Stimulated activated naive CD8-positive, alpha-beta T cell treated with anti-CD3 and anti-CD28 coated beads, Interleukin-15, Interleukin-2, amounts not matched to agents 100 U/mL and 50 U/mL, for 24 hours (primary cell): ENCODE measurements around the gene HAUS7.
A peak's percentile ranks its signal among the peaks of the same experiment; 100 is the strongest.

ENCODE experiments used
- ATAC-seq: fragments of 150-1000 bp; cut with Tn5 transposase; one replicate; pipeline ENCODE4 v1.10.0; 2021
- DNase-seq: peaks from one replicate; pipeline ENCODE4 v3.0.0; 2021

The HAUS7 gene

GRCh38 chrX:153470411-153471363 is at the start of gene HAUS7:
HAUS7 (minus strand) TSS chrX:153470576; CDS start chrX:153470557, 19 bp downstream.
- DNase-seq (peak; percentile 86), ATAC-seq (peak; percentile 87)

- DNase-seq (no peak), ATAC-seq (no peak)
Measured at GRCh38 chrX:153519569-153520286, 49.4 kb upstream of the HAUS7 start.

- DNase-seq = no peak
- no peak for ATAC-seq
Measured at GRCh38 chrX:153517946-153518834, 47.8 kb upstream of the HAUS7 start.

- ATAC-seq (no peak), DNase-seq (no peak)
Measured at GRCh38 chrX:153517423-153517822, 47.0 kb upstream of the HAUS7 start, which contains the start of gene ATP2B3. ATP2B3 (plus strand) TSS chrX:153517642; CDS start chrX:153536248, 18,606 bp downstream.

GRCh38 chrX:153516073-153516472 is 45.7 kb upstream of the HAUS7 start:
- DNase-seq = no peak
- no peak for ATAC-seq

GRCh38 chrX:153515435-153515834 is 45.1 kb upstream of the HAUS7 start:
- no peak for DNase-seq
- no peak for ATAC-seq

GRCh38 chrX:153514259-153514658 is 43.9 kb upstream of the HAUS7 start:
- ATAC-seq (no peak), DNase-seq (no peak)

- ATAC-seq (no peak), DNase-seq (no peak)
Measured at GRCh38 chrX:153513265-153513664, 42.9 kb upstream of the HAUS7 start.

GRCh38 chrX:153512501-153512893 is 42.1 kb upstream of the HAUS7 start:
- DNase-seq (no peak), ATAC-seq (no peak)

GRCh38 chrX:153511784-153512500 is 41.6 kb upstream of the HAUS7 start:
- DNase-seq (no peak), ATAC-seq (no peak)

GRCh38 chrX:153510383-153510782 is 40.0 kb upstream of the HAUS7 start:
- no peak for ATAC-seq
- DNase-seq = no peak

- ATAC-seq = no peak
Measured at GRCh38 chrX:153509592-153509991, 39.2 kb upstream of the HAUS7 start.

GRCh38 chrX:153507484-153508178 is 37.3 kb upstream of the HAUS7 start:
- ATAC-seq = peak; percentile 98

More at GRCh38 chrX:153509592-153509991, 39.2 kb upstream of the HAUS7 start:
- DNase-seq = no peak

GRCh38 chrX:153505361-153505760 is 35.0 kb upstream of the HAUS7 start:
- DNase-seq (no peak), ATAC-seq (no peak)

More at GRCh38 chrX:153507484-153508178, 37.3 kb upstream of the HAUS7 start:
- peak; percentile 85 for DNase-seq

GRCh38 chrX:153504445-153505016 is 34.2 kb upstream of the HAUS7 start:
- ATAC-seq (no peak), DNase-seq (no peak)

- no peak for ATAC-seq
- DNase-seq = no peak
Measured at GRCh38 chrX:153502796-153503195, 32.4 kb upstream of the HAUS7 start.

GRCh38 chrX:153502131-153502530 is 31.8 kb upstream of the HAUS7 start:
- ATAC-seq = no peak

GRCh38 chrX:153501530-153501929 is 31.2 kb upstream of the HAUS7 start:
- ATAC-seq (no peak), DNase-seq (no peak)

More at GRCh38 chrX:153502131-153502530, 31.8 kb upstream of the HAUS7 start:
- DNase-seq = no peak

- no peak for DNase-seq
- no peak for ATAC-seq
Measured at GRCh38 chrX:153500676-153501280, 30.4 kb upstream of the HAUS7 start.

- ATAC-seq = no peak
Measured at GRCh38 chrX:153499876-153500275, 29.5 kb upstream of the HAUS7 start.

More at GRCh38 chrX:153499876-153500275, 29.5 kb upstream of the HAUS7 start:
- no peak for DNase-seq
